ENCODE measurements around the gene BABAM1. TPM values are rescaled to one million over a fixed set of nuclear protein-coding genes. Genes with fewer than 3 reads are reported as not detected.
A peak's percentile ranks its signal among the peaks of the same experiment; 100 is the strongest.

BABAM1 gene
- polyA plus RNA-seq (2011; rRNA removed) (90.1 and 122 TPM in 2 replicates), polyA minus RNA-seq (2011; rRNA and poly(A)+ RNA removed) (26.2 and 34.5 TPM in 2 replicates)

DNA sequence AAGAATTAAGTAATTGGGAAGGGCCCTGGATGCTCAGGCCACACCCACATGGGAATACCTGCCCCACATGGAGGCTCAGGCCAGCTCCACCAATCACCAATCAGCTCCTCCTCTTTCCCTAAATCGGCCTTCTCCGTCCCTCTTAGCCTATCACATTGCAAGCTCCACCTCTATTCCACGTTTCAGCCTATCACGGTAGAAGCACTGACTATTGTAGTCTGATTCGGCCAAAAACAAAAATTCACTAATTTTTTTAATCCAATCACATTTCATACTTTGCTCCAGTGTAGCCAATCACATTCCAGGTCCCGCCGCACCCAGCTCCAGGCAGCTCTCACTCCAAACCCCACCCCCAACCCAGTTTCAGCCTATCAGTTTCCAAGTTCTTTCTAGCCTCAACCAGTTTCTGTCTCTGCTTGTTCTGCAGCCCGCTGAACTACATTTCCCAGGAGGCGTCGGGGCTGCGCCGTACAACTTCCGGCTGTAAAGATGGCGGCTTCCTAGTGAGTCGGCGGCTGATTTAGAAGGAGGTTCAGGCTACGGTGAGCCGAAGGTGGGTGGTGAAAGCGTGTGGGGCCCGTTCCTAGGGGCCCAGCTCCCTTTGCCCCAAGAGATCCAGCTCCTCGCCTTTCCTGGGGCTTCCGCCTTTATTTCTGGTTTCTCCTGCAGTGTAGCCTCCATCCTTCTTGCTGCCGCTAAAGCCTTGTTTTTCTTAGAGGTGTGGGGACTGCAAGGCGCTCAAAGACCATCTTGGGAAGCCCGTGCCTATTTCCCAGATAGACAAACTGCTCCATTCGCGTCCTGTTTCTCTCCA, at the start of gene BABAM1:
TSS of gene BABAM1 (plus strand) at position 469 of the 814 bp plus-strand sequence. CDS start 1,364 bp downstream, outside the sequence.
- DNase-seq (ENCODE audit: low read depth), result peak; percentile 99
- POLR2A ChIA-PET, result interaction anchor here (0.6 to 0.7 kb wide), 3 partner anchors 42 to 210 kb away, joined by 3 to 4 read pairs (median 3); partner anchors contain the start of genes DDA1 and USE1
- no peak for TF ChIP-seq CTCF (IDR thresholded peaks at IDR 0.05; ENCODE audit: insufficient read depth, low read depth, low read length)
- peak within 1 kb of the TSS; percentile 80 for H3K4me3 ChIP-seq (ENCODE audit: low read depth, low read length)
- H3K27me3 ChIP-seq (ENCODE audit: control insufficient read depth, insufficient read depth, low read length), result no peaks in the 10 kb centered on the region
- CTCF ChIA-PET, result interaction anchor here (0.6 to 2.2 kb wide), 5 partner anchors 15 to 80 kb away, joined by 3 to 5 read pairs (median 3); partner anchors contain the start of gene MRPL34
- peaks cover 9% of the 10 kb centered on the region for H3K36me3 ChIP-seq (ENCODE audit: control insufficient read depth, insufficient read depth, low read length)

GRCh38 chr19:17219286-17219685, 48.0 kb upstream of the BABAM1 start:
- Histone ChIP-seq H3K27me3 (ENCODE audit: control insufficient read depth, insufficient read depth, low read length) (no peaks in the 10 kb centered on the region), H3K36me3 (ENCODE audit: control insufficient read depth, insufficient read depth, low read length) (peaks cover 11% of the 10 kb centered on the region), H3K4me3 (ENCODE audit: low read depth, low read length) (no peak overlapping the region)
- no peak for TF ChIP-seq CTCF (IDR thresholded peaks at IDR 0.05; ENCODE audit: insufficient read depth, low read depth, low read length)
- no peak for DNase-seq (ENCODE audit: low read depth)
- ChIA-PET POLR2A (no interaction called here), CTCF (no interaction called here)

DNA sequence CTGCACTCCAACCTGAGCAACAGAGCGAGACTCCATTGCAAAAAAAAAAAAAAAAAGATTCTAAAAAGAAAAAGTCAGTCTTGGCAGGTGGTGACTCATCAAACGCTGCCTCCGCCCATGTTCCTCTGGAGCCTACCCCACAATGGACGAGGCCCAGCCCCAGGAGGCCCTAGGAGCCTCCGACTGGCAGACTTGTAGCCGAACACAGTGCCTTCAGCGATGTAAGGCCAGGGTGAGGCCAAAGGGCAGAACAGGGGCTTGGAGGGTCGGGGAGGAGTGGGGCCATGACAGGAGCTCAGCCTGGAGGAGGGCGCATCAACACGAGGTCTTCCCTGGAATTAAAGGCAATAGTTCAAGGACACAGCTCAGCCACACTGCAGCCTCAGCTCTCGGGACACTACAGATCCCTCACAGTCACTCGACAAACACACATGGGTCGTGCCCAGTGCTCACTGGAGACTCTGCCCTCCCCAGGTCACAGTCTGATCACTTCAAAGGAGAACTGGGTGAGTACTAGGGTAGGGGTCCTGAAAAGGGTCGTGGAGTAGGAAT, 47.0 kb upstream of the BABAM1 start:
- H3K27me3 ChIP-seq (ENCODE audit: control insufficient read depth, insufficient read depth, low read length), result no peaks in the 10 kb centered on the region
- ChIA-PET POLR2A (no interaction called here), CTCF (interaction anchor here (1.4 kb wide), 1 partner anchor 40 kb away, joined by 3 read pairs; no protein-coding TSS in a partner anchor)
- H3K4me3 ChIP-seq (ENCODE audit: low read depth, low read length), result no peak overlapping the region
- no peak for DNase-seq (ENCODE audit: low read depth)
- no peak for TF ChIP-seq CTCF (IDR thresholded peaks at IDR 0.05; ENCODE audit: insufficient read depth, low read depth, low read length)
- H3K36me3 ChIP-seq (ENCODE audit: control insufficient read depth, insufficient read depth, low read length), result peaks cover 11% of the 10 kb centered on the region

- Histone ChIP-seq H3K4me3 (ENCODE audit: low read depth, low read length) (no peak overlapping the region), H3K27me3 (ENCODE audit: control insufficient read depth, insufficient read depth, low read length) (no peaks in the 10 kb centered on the region), H3K36me3 (ENCODE audit: control insufficient read depth, insufficient read depth, low read length) (peaks cover 9% of the 10 kb centered on the region; the same call in 1 of the 2 replicates)
- CTCF ChIA-PET, result interaction anchor here (1.4 to 2.3 kb wide), 3 partner anchors 10 to 57 kb away, joined by 3 to 6 read pairs (median 6); partner anchors contain the start of gene USE1
- no peak for DNase-seq (ENCODE audit: low read depth)
- POLR2A ChIA-PET, result no interaction called here
- no peak for TF ChIP-seq CTCF (IDR thresholded peaks at IDR 0.05; ENCODE audit: insufficient read depth, low read depth, low read length)
Observed at GRCh38 chr19:17225053-17225452, 42.2 kb upstream of the BABAM1 start.
